GM12878 (cell line): Measurements from ENCODE around the gene CCR7. TPM values are rescaled to one million over a fixed set of nuclear protein-coding genes. Genes with fewer than 3 reads are reported as not detected.

ENCODE experiments used
- ATAC-seq: fragments of 200-7000 bp; cut with Tn5 transposase; 3 replicates; pipeline ENCODE4 v1.9.1; 2020; ENCODE audit warnings: mild to moderate bottlenecking, moderate library complexity
- BruUV-seq: library from RNA; stranded (reverse); fragments of 400-500 nt; replicated peaks from 2 replicates; lab custom pipeline; 2021; lab: Mats Ljungman, UMichigan
- CTCF ChIA-PET: fragments of 300-600 bp; sonication (Branson Sonifier 250); formaldehyde crosslinking; extraction: SDS; loops from one replicate; lab custom pipeline; 2021; ENCODE audit warnings: inconsistent platforms; lab: Yijun Ruan, JAX
- POLR2A ChIA-PET: fragments of 350-600 bp; formaldehyde crosslinking; extraction: SDS; loops from one replicate; lab custom pipeline; 2021; ENCODE audit warnings: inconsistent platforms; lab: Charles Lee
- RAD21 ChIA-PET: fragments of 300-600 bp; sonication (Branson Sonifier 250); formaldehyde crosslinking; loops from one replicate; lab custom pipeline; 2023; ENCODE audit warnings: antibody characterized with exemption; ENCODE audit not compliant: unreplicated experiment; lab: Charles Lee
- SMC1A ChIA-PET: fragments of 300-600 bp; sonication (Branson Sonifier 250); formaldehyde crosslinking; loops from one replicate; lab custom pipeline; 2023; ENCODE audit not compliant: unreplicated experiment, uncharacterized antibody; lab: Charles Lee
- DNase-seq: peaks from one replicate; pipeline ENCODE4 v3.0.0-alpha.2; 2011; ENCODE audit warnings: low read depth, low spot score
- FAIRE-seq: peaks from 3 replicates; lab custom pipeline; 2011; peaks lifted over from hg19 to GRCh38; lab: Jason Lieb, UNC
- H2AFZ ChIP-seq: 2 replicates; pipeline ENCODE4 v1.6.0; 2011; ENCODE audit warnings: low read depth, low read length, control low read depth; ENCODE audit not compliant: control insufficient read depth
- H3K27ac ChIP-seq: 2 replicates; pipeline ENCODE4 v1.5.1; 2011; ENCODE audit warnings: control low read depth; ENCODE audit not compliant: control insufficient read depth, insufficient read depth
- H3K27me3 ChIP-seq, 2 experiments: replicated peaks in 1 of 2; 2 replicates each; pipeline versions ENCODE4 v1.6.0 to v1.6.1; 2011; ENCODE audit warnings: low read length in 1 of 2; ENCODE audit not compliant: control insufficient read depth in 2 of 2, insufficient read depth in 2 of 2
- H3K36me3 ChIP-seq, 2 experiments: 2 replicates each; pipeline ENCODE4 v1.5.1; 2011; ENCODE audit warnings: low read length in 1 of 2; ENCODE audit not compliant: control insufficient read depth in 2 of 2, insufficient read depth in 2 of 2
- H3K4me1 ChIP-seq: 2 replicates; pipeline ENCODE4 v1.6.1; 2011; ENCODE audit warnings: mild to moderate bottlenecking, low read length, moderate library complexity, mixed read lengths; ENCODE audit not compliant: control insufficient read depth, insufficient read depth
- H3K4me2 ChIP-seq: 2 replicates; pipeline ENCODE4 v1.6.0; 2011; ENCODE audit warnings: control low read depth; ENCODE audit not compliant: control insufficient read depth, insufficient read depth
- H3K4me3 ChIP-seq: fragments of 200-600 bp; sonication (generic); 2 replicates; pipeline ENCODE4 v1.5.1; 2016
- H3K79me2 ChIP-seq: 2 replicates; pipeline ENCODE4 v1.6.0; 2011; ENCODE audit warnings: low read length; ENCODE audit not compliant: control insufficient read depth, insufficient read depth
- H3K9ac ChIP-seq: 2 replicates; pipeline ENCODE4 v1.8.0; 2011; ENCODE audit warnings: low read length, control low read depth, mixed read lengths; ENCODE audit not compliant: control insufficient read depth, insufficient read depth
- H3K9me3 ChIP-seq: replicated peaks from 3 replicates; pipeline ENCODE4 v1.5.1; 2011; ENCODE audit warnings: mild to moderate bottlenecking, low read length; ENCODE audit not compliant: control insufficient read depth, insufficient read depth
- H4K20me1 ChIP-seq: 2 replicates; pipeline ENCODE4 v1.6.0; 2011; ENCODE audit not compliant: control insufficient read depth, insufficient read depth
- ATF7 ChIP-seq: fragments of 450-650 bp; IDR thresholded peaks from 2 replicates; pipeline ENCODE4 v1.6.1; 2016; ENCODE audit warnings: low read depth, mild to moderate bottlenecking
- CHD2 ChIP-seq: IDR thresholded peaks from 2 replicates; pipeline ENCODE4 v1.6.1; 2011; ENCODE audit warnings: low read depth, low read length, improper control_type of control experiment, borderline replicate concordance
- FOS ChIP-seq: IDR thresholded peaks from 3 replicates; pipeline ENCODE4 v1.6.1; 2011; ENCODE audit warnings: borderline replicate concordance; ENCODE audit not compliant: insufficient read length; ENCODE audit errors: extremely low read depth
- IKZF1 ChIP-seq: fragments of 450-650 bp; conservative IDR thresholded peaks from 2 replicates; pipeline ENCODE4 v1.6.1; 2017; ENCODE audit warnings: antibody characterized with exemption, mild to moderate bottlenecking
- IKZF2 ChIP-seq, 2 experiments: fragments of 450-650 bp; IDR thresholded peaks; 2 replicates each; pipeline ENCODE4 v1.6.1; 2017; ENCODE audit warnings: mild to moderate bottlenecking in 2 of 2, moderate library complexity in 2 of 2
- MTA2 ChIP-seq: fragments of 450-650 bp; IDR thresholded peaks from 2 replicates; pipeline ENCODE4 v1.6.1; 2016; ENCODE audit warnings: low read depth, mild to moderate bottlenecking, moderate library complexity
- TBL1XR1 ChIP-seq: IDR thresholded peaks from 2 replicates; pipeline ENCODE4 v1.6.1; 2012; ENCODE audit warnings: low read depth, low read length, improper control_type of control experiment
- ZNF207 ChIP-seq: fragments of 450-650 bp; IDR thresholded peaks from 2 replicates; pipeline ENCODE4 v1.6.1; 2014; ENCODE audit warnings: antibody characterized with exemption, mild to moderate bottlenecking, borderline replicate concordance
- WGBS: methylation state at CpG from one replicate; pipeline ENCODE4 v1.1.6; 2016; ENCODE audit warnings: low lambda C conversion rate; ENCODE audit not compliant: insufficient replicate concordance, insufficient coverage; ENCODE audit errors: missing lambda C conversion rate; 5-methylcytosine and 5-hydroxymethylcytosine counted together
- in situ Hi-C: fragments of 300-500 bp; cut with MboI; formaldehyde crosslinking; loops from 9 replicates; pipeline ENCODE4 v1.14.3; 2018; ENCODE audit warnings: mixed read lengths
- intact Hi-C: fragments of 100-400 bp; cut with micrococcal nuclease; formaldehyde crosslinking; loops from one replicate; pipeline ENCODE4 v1.14.2; 2022; ENCODE audit not compliant: unreplicated experiment
- polyA plus RNA-seq, 11 experiments: library from polyadenylated mRNA; depleted of rRNA in 4 of 11; unstranded in 6 of 11; stranded (reverse) in 5 of 11; fragments of >200 nt; fragmentation: Nextera tagmentation in 4 of 11; fragmentation: Illumina TruSeq in 1 of 11; extraction: Ambion mirVana in 4 of 11; extraction: Trizol in 1 of 11; gene quantifications; 1 replicate in 1 of 11; 2 replicates in 10 of 11; pipeline versions ENCODE4 v1.2.1 to v1.2.3, GENCODE V29; 2011 to 2016; ENCODE audit warnings: inconsistent platforms in 2 of 11, missing spikeins in 2 of 11, low read depth in 1 of 11
- total RNA-seq, 4 experiments: library from RNA; depleted of rRNA in 3 of 4; stranded (reverse); fragments of >200 nt in 3 of 4; fragmentation: Illumina TruSeq in 1 of 4; extraction: Trizol in 1 of 4; gene quantifications; 2 replicates each; pipeline versions ENCODE4 v1.2.1 to v1.2.3, GENCODE V29; 2013 to 2021
- TF ChIP-seq, protein P1 (sequence below): IDR thresholded peaks from 2 replicates; pipeline ENCODE4 v1.6.1; 2012; ENCODE audit warnings: low read length, inconsistent platforms
- TF ChIP-seq, protein P2 (sequence below): fragments of 450-650 bp; IDR thresholded peaks from 2 replicates; pipeline ENCODE4 v1.6.1; 2018; ENCODE audit warnings: borderline replicate concordance, mild to moderate bottlenecking; ENCODE audit not compliant: partially characterized antibody

CCR7 gene
- total and polyA plus RNA-seq, 10 of the 15 experiments (the other 5 are each of a cell fraction or from before 2014, with no cell fraction given), result 131 to 1,171 (median 260) TPM

DNA sequence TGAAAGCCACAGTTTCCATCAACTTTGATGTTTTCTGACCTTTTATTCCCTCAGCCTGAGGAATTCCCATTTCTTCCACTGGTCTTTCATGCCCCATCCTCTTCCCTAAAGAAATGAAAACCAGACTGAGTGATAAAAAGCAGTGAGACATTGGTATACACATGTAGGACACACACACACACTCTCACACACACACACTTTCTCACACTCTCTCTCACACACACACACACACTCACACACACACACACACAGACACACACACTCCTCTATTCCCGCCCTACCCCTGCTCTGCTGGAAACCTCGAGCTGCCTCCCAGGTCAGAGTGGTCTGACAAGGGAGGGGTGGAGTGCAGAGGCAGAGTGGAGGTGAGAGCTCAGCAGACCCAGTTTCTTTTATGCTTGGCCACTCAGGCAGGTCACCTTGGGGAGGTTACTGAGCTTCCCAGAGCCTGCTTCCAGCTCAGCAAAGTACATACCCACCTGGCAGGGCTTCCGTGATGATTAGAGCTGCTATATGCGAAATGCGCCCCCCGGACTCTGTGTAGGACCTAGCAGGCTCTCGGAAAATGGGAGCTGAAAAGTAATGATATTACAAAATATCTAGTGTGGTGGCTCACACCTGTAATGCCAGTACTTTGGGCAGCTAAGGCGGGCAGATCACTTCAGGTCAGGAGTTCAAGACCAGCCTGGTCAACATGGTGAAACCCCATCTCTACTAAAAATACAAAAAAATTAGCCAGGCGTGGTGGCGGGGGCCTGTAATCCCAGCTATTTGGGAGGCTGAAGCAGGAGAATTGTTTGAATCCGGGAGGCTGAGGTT, 30.7 kb downstream of the CCR7 start (continued):
- TF ChIP-seq ATF7 (peak; percentile 23; the same call in 1 of the 2 replicates), TBL1XR1 (no peak), IKZF1 (peak; percentile 47; the same call in 1 of the 2 replicates), FOS (no peak), MTA2 (peak; percentile 25; the same call in 1 of the 2 replicates), IKZF2 (IDR thresholded peaks at IDR 0.05) (peak; percentile 75 to 79)
- TF ChIP-seq, protein P1, sequence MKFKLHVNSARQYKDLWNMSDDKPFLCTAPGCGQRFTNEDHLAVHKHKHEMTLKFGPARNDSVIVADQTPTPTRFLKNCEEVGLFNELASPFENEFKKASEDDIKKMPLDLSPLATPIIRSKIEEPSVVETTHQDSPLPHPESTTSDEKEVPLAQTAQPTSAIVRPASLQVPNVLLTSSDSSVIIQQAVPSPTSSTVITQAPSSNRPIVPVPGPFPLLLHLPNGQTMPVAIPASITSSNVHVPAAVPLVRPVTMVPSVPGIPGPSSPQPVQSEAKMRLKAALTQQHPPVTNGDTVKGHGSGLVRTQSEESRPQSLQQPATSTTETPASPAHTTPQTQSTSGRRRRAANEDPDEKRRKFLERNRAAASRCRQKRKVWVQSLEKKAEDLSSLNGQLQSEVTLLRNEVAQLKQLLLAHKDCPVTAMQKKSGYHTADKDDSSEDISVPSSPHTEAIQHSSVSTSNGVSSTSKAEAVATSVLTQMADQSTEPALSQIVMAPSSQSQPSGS, result no peak

DNA sequence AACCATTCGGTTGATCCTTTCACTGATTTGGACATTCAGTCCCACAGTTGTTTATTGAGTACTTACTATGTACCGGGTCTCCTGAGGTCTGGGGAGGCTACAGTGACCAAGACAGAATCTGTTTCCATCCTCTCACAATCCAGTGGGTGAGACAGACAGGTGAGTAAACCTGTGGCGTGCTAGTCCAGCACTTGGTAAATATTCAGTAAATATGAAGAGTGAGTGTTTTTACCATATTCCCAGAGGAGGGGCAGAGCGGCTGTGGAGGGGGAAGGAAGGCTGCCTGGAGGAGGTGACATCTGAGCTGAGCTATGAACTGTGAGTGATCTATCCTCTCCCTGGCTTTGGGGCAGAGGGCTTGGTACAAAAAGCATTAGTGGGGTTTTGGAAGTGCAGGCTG, 31.4 kb downstream of the CCR7 start:
- no peak overlapping the region for H3K4me3 ChIP-seq
- H3K79me2 ChIP-seq, result no peaks in the 10 kb centered on the region
- H3K27me3 ChIP-seq, result no peaks in the 10 kb centered on the region
- in situ Hi-C loops (loop anchor here (5.0 to 25.0 kb wide), 2 partner anchors 97 to 177 kb away; partner anchors contain the start of gene IGFBP4), intact Hi-C loops (loop anchor here (1.0 to 5.0 kb wide), 4 partner anchors 93 to 232 kb away; no protein-coding TSS in a partner anchor)
- no peak overlapping the region for H3K27ac ChIP-seq
- no peaks in the 10 kb centered on the region for H3K9me3 ChIP-seq
- no peak for FAIRE-seq
- no peak for DNase-seq
- H4K20me1 ChIP-seq, result no peaks in the 10 kb centered on the region
- no peak overlapping the region for H3K9ac ChIP-seq
- ChIA-PET SMC1A (interaction anchor here (0.6 to 15.5 kb wide), 31 partner anchors 9 to 323 kb away, joined by 3 to 430 read pairs (median 10); partner anchors contain the start of genes CCR7, IGFBP4, TNS4 and TOP2A), CTCF (interaction anchor here (0.7 to 19.2 kb wide), 28 partner anchors 10 to 1129 kb away, joined by 3 to 318 read pairs (median 12); partner anchors contain the start of genes CCR7, GJD3, IGFBP4 and RARA), RAD21 (interaction anchor here (0.6 to 16.5 kb wide), 34 partner anchors 9 to 285 kb away, joined by 3 to 514 read pairs (median 6); partner anchors contain the start of genes CCR7, GJD3, IGFBP4 and TOP2A)
- peak overlapping the region; percentile 24 for H3K4me2 ChIP-seq
- H2AFZ ChIP-seq, result no peak overlapping the region; the same call in 1 of the 2 replicates
- TF ChIP-seq, protein P2, sequence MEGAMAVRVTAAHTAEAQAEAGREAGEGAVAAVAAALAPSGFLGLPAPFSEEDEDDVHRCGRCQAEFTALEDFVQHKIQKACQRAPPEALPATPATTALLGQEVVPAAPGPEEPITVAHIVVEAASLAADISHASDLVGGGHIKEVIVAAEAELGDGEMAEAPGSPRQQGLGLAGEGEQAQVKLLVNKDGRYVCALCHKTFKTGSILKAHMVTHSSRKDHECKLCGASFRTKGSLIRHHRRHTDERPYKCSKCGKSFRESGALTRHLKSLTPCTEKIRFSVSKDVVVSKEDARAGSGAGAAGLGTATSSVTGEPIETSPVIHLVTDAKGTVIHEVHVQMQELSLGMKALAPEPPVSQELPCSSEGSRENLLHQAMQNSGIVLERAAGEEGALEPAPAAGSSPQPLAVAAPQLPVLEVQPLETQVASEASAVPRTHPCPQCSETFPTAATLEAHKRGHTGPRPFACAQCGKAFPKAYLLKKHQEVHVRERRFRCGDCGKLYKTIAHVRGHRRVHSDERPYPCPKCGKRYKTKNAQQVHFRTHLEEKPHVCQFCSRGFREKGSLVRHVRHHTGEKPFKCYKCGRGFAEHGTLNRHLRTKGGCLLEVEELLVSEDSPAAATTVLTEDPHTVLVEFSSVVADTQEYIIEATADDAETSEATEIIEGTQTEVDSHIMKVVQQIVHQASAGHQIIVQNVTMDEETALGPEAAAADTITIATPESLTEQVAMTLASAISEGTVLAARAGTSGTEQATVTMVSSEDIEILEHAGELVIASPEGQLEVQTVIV, result no peak
- TF ChIP-seq ATF7 (no peak), ZNF207 (0 out of 2 replicates have a peak, but pooled peaks have one; percentile 14), TBL1XR1 (no peak), CHD2 (peak; percentile 7; the same call in 1 of the 2 replicates)
- TF ChIP-seq, all 136 proteins: peak for 2
- no peaks in the 10 kb centered on the region for H3K36me3 ChIP-seq
- 59% methylated on average over 4 of the region's 4 CpGs for WGBS
- no peak; the same call in 2 of the 3 replicates for ATAC-seq
- peaks cover 60% of the 10 kb centered on the region for H3K4me1 ChIP-seq
- no TSS peak for BruUV-seq
- POLR2A ChIA-PET, result interaction anchor here (0.6 to 7.0 kb wide), 19 partner anchors 8 to 174 kb away, joined by 3 to 63 read pairs (median 9); partner anchors contain the start of genes IGFBP4 and TOP2A
